ENCODE measurements around the gene LPCAT3.

Gene LPCAT3

DNA sequence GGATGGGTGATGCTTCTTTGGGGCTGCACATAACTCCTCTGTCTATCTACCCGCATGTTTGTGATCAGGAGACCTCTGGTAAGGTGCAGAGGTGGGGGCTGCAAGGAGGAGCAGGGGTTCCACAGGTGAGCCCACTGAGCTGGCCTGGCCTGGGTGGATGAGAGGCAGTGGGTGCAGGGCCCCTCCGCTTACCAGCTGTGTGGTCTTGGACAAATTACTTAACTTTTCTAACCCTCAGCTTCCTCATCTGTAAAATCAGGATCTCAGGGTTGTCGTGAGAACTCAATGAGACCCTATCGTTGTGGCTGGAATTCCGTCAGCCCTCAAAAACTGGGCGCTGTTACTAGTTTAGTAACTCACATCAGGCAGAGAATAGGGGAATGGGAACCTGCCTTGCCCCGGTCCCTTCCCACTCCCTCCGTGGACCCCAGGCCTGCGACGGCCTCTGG lies 59.6 kb downstream of the LPCAT3 start:
- TF ChIP-seq ZFX (IDR thresholded peaks at IDR 0.05) = no peak
- TF ChIP-seq, protein P1, sequence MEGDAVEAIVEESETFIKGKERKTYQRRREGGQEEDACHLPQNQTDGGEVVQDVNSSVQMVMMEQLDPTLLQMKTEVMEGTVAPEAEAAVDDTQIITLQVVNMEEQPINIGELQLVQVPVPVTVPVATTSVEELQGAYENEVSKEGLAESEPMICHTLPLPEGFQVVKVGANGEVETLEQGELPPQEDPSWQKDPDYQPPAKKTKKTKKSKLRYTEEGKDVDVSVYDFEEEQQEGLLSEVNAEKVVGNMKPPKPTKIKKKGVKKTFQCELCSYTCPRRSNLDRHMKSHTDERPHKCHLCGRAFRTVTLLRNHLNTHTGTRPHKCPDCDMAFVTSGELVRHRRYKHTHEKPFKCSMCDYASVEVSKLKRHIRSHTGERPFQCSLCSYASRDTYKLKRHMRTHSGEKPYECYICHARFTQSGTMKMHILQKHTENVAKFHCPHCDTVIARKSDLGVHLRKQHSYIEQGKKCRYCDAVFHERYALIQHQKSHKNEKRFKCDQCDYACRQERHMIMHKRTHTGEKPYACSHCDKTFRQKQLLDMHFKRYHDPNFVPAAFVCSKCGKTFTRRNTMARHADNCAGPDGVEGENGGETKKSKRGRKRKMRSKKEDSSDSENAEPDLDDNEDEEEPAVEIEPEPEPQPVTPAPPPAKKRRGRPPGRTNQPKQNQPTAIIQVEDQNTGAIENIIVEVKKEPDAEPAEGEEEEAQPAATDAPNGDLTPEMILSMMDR (conservative IDR thresholded peaks at IDR 0.05) = no peak
- H3K27ac ChIP-seq = no peak overlapping the region

DNA sequence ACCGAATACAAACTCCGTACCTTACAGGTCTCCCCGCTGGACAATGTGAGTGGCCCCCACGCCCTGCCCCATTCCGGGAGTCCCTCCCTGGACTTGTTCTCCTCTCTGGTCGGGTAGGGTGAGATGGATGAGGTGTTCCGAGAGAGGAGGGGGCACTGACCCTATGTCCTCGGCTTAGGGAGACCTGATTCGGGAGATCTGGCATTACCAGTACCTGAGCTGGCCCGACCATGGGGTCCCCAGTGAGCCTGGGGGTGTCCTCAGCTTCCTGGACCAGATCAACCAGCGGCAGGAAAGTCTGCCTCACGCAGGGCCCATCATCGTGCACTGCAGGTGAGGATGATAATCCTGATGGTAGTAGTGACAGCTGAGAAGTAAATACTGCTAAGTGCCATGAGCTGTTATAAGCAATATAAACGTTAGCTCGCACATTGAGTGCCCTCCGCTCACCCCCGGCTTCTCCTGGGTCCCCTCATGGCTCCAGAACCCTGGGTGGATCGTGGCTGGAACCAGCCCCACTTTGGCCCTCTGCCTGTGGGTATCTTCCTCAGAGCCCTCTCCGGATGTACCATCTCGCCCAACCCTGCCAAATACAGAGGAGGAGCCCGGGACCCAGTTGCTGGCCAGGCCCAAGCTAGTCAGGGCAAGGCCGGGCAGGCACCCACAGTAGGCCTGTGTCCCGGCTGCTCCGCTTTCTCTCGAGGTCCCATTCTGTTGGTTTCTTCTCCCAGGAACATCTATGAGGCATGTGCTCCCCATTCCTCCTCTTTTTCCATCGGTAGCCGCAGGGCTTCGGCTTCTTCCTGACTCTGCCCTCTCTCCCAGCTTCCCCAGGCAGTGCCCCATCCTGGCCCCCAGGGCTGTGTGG lies 60.3 kb downstream of the LPCAT3 start:
- H3K27ac ChIP-seq = no peak overlapping the region
- TF ChIP-seq, protein P1 (conservative IDR thresholded peaks at IDR 0.05) = no peak
- no peak for TF ChIP-seq ZFX (IDR thresholded peaks at IDR 0.05)

DNA sequence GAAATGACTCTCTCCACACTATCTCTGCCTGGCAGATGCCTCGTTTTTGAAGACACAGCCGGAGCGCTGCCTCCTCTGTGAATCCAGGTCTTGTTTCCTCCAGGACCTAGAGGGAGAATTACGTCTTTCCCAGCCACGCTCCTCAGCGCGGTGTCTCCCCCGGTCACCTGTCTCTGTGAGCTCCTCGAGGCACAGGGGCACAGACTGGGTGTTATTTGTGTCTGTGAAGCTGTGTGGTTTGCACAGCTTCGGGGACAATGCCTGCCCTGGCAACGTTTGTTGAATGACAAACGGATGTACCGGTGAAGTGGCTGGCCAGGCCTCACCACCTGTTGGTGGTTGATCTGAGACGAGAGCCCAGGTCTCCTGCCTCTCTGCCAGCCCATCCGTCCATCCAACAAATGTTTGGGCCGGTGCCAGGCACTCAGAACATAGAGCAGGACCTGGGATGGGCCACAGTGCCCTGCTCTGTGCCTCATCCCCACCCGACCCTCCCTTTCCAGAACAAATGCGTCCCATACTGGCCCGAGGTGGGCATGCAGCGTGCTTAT lies 61.0 kb downstream of the LPCAT3 start:
- H3K27ac ChIP-seq = no peak overlapping the region
- TF ChIP-seq, protein P1 (conservative IDR thresholded peaks at IDR 0.05) = no peak
- no peak for TF ChIP-seq ZFX (IDR thresholded peaks at IDR 0.05)

DNA sequence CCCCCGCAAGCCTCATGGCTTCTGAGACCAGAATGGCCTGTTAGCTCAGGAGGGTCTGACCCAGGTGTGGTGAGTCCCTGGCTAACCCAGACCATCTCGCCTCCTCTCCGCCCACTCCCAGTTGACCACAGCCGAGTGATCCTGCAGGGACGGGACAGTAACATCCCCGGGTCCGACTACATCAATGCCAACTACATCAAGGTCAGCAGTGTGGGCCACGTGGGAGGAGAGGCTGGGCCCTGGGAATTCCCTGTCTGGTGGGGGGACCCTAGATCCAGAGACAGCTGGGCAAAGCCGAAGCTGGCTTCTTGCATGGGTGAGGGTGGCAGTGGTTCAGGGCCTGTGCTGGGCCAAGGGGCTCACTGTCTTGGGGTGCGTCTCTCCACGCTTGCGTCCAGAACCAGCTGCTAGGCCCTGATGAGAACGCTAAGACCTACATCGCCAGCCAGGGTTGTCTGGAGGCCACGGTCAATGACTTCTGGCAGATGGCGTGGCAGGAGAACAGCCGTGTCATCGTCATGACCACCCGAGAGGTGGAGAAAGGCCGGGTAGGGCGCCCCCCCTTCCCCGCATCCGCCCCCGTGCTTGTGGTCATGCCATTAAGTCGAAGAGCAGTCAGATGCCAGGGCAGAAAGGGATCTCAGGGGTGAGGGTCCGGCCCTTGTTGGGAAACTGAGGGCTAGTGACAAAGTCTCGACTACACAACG lies 62.1 kb downstream of the LPCAT3 start:
- no peak overlapping the region for H3K27ac ChIP-seq
- no peak for TF ChIP-seq ZFX (IDR thresholded peaks at IDR 0.05)
- TF ChIP-seq, protein P1 (conservative IDR thresholded peaks at IDR 0.05) = no peak

DNA sequence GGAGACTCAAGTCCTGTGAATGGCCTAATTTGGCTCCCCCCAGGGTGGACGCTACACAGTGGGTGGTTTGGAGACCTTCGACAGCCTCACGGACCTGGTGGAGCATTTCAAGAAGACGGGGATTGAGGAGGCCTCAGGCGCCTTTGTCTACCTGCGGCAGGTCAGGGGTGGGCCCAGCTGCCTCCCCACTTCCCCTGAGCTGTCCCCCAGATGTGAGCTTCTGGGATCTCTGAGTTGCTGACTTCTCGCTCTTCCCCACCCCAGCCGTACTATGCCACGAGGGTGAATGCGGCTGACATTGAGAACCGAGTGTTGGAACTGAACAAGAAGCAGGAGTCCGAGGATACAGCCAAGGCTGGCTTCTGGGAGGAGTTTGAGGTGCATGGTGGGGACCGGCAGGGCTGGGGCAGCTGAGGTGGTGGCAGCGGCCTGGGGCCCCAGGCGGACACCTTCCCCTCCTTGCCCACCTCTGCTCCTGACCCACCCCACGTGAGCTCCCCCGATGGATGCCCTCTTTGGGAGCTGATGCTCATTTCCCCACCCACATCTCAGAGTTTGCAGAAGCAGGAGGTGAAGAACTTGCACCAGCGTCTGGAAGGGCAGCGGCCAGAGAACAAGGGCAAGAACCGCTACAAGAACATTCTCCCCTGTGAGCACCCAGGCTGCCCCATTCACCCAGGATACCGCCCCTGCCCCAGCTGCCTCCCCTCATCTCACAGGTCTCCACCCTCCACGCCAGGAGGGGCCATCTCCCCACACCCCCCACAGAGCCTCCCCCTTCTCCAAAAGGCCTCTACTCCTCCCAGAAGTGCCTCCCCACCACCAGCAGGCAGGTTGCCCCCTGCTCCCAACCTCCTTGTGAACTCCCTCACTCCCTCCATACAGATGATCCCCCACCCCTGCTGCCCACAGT lies 62.9 kb downstream of the LPCAT3 start:
- no peak overlapping the region for H3K27ac ChIP-seq
- TF ChIP-seq ZFX (IDR thresholded peaks at IDR 0.05) = no peak
- TF ChIP-seq, protein P1 (conservative IDR thresholded peaks at IDR 0.05) = no peak

DNA sequence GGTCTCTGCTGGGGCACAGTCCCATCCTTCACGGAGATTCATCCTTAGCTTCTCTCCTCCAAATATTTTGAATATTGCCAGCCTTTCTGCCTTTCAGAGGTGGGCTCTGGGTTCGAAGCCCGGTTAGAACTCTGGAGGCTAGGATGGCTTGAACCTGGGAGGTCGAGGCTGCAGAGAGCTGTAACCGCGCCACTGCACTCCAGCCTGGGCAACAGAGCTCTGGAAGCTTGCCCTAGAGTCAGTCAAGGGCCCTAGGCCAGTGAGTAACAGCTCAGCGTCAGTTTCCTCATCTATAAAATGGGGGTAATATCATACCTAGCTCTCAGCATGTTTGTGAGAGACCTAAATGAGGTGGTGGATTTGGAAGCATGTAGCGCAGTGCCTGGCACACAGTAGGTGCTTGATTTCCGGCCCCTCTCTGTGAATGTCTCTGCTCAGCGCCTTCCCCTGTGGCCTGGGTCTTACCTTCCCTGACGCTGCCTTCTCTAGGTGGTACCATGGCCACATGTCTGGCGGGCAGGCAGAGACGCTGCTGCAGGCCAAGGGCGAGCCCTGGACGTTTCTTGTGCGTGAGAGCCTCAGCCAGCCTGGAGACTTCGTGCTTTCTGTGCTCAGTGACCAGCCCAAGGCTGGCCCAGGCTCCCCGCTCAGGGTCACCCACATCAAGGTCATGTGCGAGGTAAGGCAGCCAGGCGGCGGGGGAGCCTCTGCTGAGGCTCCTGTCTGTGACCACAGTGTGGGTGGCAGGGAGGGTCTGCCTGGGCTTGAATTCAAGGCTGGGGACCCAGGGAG lies 63.8 kb downstream of the LPCAT3 start:
- TF ChIP-seq, protein P1 (conservative IDR thresholded peaks at IDR 0.05) = no peak
- TF ChIP-seq ZFX (IDR thresholded peaks at IDR 0.05) = no peak
- H3K27ac ChIP-seq = no peak overlapping the region
